Lung (tissue), 12 donors: Measurements from ENCODE around the gene PITPNM2. TPM values are rescaled to one million over a fixed set of nuclear protein-coding genes. Genes with fewer than 3 reads are reported as not detected.

Experiments
- ATAC-seq: fragments of 200-7000 bp; cut with Tn5 transposase; one replicate; pipeline ENCODE4 v1.9.1; 2020; ENCODE audit warnings: moderate number of reproducible peaks; ENCODE audit not compliant: insufficient read depth, low FRiP score
- DNase-seq, 3 donors: peaks; one replicate each; pipeline ENCODE4 v3.0.0-alpha.2; 2013 to 2017
- H3K27ac ChIP-seq, 2 donors: one replicate each; pipeline ENCODE4 v1.5.1; 2013; ENCODE audit warnings: mild to moderate bottlenecking in 2 of 2, moderate library complexity in 2 of 2, control low read depth in 1 of 2, inconsistent platforms in 1 of 2, low read depth in 1 of 2, low read length in 1 of 2
- H3K27me3 ChIP-seq, 3 donors: one replicate each; pipeline ENCODE4 v1.5.1; 2013; ENCODE audit warnings: low read length in 2 of 3; ENCODE audit not compliant: control insufficient read depth in 3 of 3, insufficient read depth in 3 of 3
- H3K36me3 ChIP-seq, 4 donors: one replicate each; pipeline ENCODE4 v1.5.1; 2013; ENCODE audit warnings: low read length in 4 of 4, mild to moderate bottlenecking in 1 of 4, moderate library complexity in 1 of 4; ENCODE audit not compliant: control insufficient read depth in 4 of 4, insufficient read depth in 4 of 4
- H3K4me1 ChIP-seq, 5 donors: one replicate each; pipeline ENCODE4 v1.5.1; 2013; ENCODE audit warnings: low read length in 5 of 5, mild to moderate bottlenecking in 2 of 5, moderate library complexity in 1 of 5; ENCODE audit not compliant: control insufficient read depth in 5 of 5, insufficient read depth in 5 of 5
- H3K4me3 ChIP-seq: one replicate; pipeline ENCODE4 v1.5.1; 2013; ENCODE audit warnings: mild to moderate bottlenecking, control low read depth, moderate library complexity
- H3K9ac ChIP-seq, 2 donors: one replicate each; pipeline ENCODE4 v1.5.1; 2013; ENCODE audit warnings: low read length in 2 of 2, control low read depth in 1 of 2; ENCODE audit not compliant: insufficient read depth in 1 of 2
- H3K9me3 ChIP-seq, 4 donors: one replicate each; pipeline ENCODE4 v1.5.1; 2013; ENCODE audit warnings: low read length in 3 of 4, mild to moderate bottlenecking in 1 of 4, moderate library complexity in 1 of 4; ENCODE audit not compliant: control insufficient read depth in 4 of 4, insufficient read depth in 3 of 4
- CTCF ChIP-seq: IDR thresholded peaks from 2 replicates; pipeline ENCODE4 v1.5.1; 2012; ENCODE audit warnings: mild to moderate bottlenecking; ENCODE audit errors: control extremely low read depth, extremely low read depth
- WGBS, 2 donors: extraction: QIAGEN DNeasy Blood & Tissue Kit; methylation state at CpG; one replicate each; pipeline ENCODE4 v1.1.7; 2013; 5-methylcytosine and 5-hydroxymethylcytosine counted together
- polyA plus RNA-seq, 2 donors: library from polyadenylated mRNA; stranded (reverse); fragments of 200-250 nt; gene quantifications; one replicate each; pipeline ENCODE4 v1.2.1, GENCODE V29; 2013
- total RNA-seq, 2 donors: library from RNA; depleted of rRNA in 1 of 2; stranded (reverse); fragments of >200 nt in 1 of 2; gene quantifications; one replicate each; pipeline ENCODE4 v1.2.1, GENCODE V29; 2014 to 2021
- donor health status: control.
- donor health status: control.
- donor health status: Bipolar disorder and iron deficiency.
- donor health status: healthy.
- donor health status: DM: yes; HTN: yes; CAD: no.

The PITPNM2 gene
- total and polyA plus RNA-seq, 4 donors: 8.9 to 37.8 (median 16.2) TPM

- Histone ChIP-seq H3K9me3 (no peaks in the 10 kb centered on the region), H3K36me3 (peaks cover 0 to 11% (median 2%) of the 10 kb centered on the region in 4 donors), H3K27me3 (no peaks in the 10 kb centered on the region), H3K4me3 (no peak overlapping the region), H3K4me1 (peaks cover 0 to 47% (median 4%) of the 10 kb centered on the region in 5 donors), H3K9ac (no peak overlapping the region), H3K27ac (peak overlapping the region; percentile 69 to 78)
- ATAC-seq (no peak), DNase-seq (no peak)
- WGBS, 2 donors: 68 to 80% methylated on average over 13 of the region's 13 CpGs
- TF ChIP-seq CTCF: no peak
Measured at GRCh38 chr12:123107926-123108681, 42.8 kb downstream of the PITPNM2 start.

GRCh38 chr12:123106640-123107359, 44.1 kb downstream of the PITPNM2 start:
- Histone ChIP-seq H3K36me3 (peaks cover 0 to 11% (median 2%) of the 10 kb centered on the region in 4 donors), H3K9ac (peak overlapping the region in 1 of 2 donors; percentile 16), H3K9me3 (no peaks in the 10 kb centered on the region), H3K4me3 (no peak overlapping the region), H3K27me3 (no peaks in the 10 kb centered on the region), H3K4me1 (peaks cover 0 to 49% (median 0%) of the 10 kb centered on the region in 5 donors), H3K27ac (peak overlapping the region; percentile 69 to 78)
- no peak for TF ChIP-seq CTCF
- ATAC-seq (no peak), DNase-seq (peak in 1 of 3 donors; percentile 56)
- WGBS, 2 donors: 26 to 51% methylated on average over 9 of the region's 9 CpGs

GRCh38 chr12:123105211-123105826, 45.6 kb downstream of the PITPNM2 start:
- Histone ChIP-seq H3K4me3 (no peak overlapping the region), H3K9ac (no peak overlapping the region), H3K36me3 (peaks cover 0 to 11% (median 2%) of the 10 kb centered on the region in 4 donors), H3K4me1 (peaks cover 0 to 48% (median 0%) of the 10 kb centered on the region in 5 donors), H3K9me3 (no peaks in the 10 kb centered on the region), H3K27me3 (no peaks in the 10 kb centered on the region), H3K27ac (peak overlapping the region; percentile 85 to 87)
- 62 to 68% methylated on average over 14 of the region's 14 CpGs for WGBS, 2 donors
- DNase-seq (peak in 1 of 3 donors; percentile 48), ATAC-seq (no peak)
- TF ChIP-seq CTCF: no peak
